T-helper 22 cell (primary cell): ENCODE data around the gene SBF2.
"Not testable (repeated sequence)": the region's sequence is repeated elsewhere in the genome, so short reads cannot be mapped to it uniquely, and the experiment has no call there.

Experiments
- DNase-seq: peaks from one replicate; pipeline ENCODE4 v3.0.0-alpha.2; 2020; ENCODE audit warnings: low read depth

Gene SBF2

DNA sequence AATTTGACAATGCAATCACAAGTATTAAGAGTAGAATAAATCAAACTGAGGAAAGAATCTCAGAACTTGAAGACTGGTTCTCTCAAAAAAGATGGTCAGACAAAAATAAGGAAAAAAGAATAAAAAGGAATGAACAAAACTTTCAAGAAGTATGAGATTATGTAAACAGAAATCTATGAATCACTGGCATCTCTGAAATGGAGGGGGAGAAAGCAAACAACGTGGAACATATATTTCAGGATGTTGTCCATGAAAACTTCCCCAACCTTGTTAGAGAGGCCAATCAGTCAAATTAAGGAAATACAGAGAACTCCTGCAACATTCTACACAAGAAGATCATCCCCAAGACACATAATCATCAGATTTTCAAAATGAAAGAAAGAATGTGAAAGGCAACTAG, 235.7 kb downstream of the SBF2 start:
- DNase-seq: no peak

DNA sequence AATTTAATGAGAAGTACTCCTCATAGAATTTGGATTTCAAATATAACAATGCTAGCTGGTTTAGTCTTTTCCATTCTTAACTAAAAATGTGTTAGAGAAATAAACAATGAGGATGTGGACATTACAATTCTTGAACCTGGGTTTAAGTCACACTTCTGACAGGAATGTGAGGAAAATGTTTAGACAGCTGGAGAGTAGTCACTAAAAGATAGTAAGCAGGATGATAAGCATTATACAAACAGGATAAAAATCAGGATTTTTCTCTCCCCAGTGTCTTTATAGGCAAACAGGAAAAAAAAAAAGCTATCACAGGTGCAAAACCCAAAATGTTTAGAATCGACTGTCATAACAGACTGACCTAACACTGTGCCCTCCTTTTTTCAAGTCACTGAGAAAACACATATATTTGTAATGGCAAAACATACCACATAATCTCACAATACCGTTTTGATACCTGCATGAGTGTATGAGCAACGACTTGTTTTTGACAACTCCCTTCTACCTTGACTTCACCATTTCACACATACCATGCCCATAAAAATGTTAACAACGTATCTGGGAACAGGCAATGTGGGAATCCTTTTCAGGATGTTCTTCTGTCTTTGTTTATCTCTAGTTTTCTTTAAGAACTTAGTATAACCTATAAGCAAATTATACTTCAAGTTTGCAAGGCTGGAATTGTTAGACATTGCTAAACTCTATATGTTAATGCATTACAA, 242.0 kb downstream of the SBF2 start:
- no peak for DNase-seq

DNA sequence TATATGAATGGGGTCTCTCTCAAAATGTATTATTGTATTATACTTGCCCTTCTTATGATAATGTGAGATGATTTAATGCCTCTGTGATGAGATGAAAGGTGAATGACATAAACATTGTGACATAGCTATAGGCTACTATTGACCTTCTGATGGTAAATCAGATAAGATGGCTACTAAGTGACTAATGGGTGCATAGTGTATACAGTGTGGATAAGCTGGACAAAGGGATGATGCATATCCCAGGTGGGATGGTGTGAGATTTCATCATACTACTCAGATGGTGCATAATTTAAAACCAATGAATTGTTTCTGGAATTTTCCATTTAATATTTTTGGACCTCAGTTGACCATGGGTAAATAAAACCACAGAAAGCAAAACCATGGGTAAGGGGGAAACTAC, 243.5 kb downstream of the SBF2 start:
- no peak for DNase-seq

DNA sequence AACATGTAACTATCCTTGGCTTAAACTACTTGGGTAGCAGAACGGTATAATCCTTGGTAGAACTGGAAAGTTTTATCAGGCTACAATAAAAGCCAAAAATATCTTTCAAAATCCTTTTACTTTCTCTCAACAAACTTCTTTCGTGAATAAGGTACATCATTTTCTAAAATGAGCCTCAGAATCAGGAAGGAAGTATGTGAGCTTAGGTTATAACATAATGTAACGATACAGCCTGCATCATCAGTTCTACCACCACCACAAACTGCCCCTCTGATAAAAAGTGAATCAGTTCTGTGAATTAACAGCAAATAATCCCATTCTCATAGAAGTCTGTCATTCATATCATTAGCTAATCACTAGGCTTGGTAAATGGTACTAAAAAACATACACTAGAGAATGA, 244.3 kb downstream of the SBF2 start:
- DNase-seq: no peak

DNA sequence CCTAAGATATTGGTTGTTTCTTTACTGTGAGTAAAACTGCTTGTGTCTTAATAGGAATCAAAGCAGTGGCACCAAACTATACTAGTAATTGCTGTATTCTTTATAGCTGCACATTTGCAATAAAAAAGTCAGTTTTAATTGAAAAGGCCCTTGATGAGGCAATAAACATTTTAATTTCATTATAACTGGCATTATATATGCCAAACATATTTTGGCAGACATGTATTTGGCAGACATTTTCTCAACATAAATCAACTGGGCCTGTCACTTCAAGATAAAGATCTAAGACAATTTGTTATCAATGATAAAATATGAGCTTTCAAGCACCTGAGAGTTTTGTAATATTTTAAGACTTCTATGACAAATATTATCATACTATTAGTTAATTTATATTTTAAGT, 245.7 kb downstream of the SBF2 start:
- no peak for DNase-seq

DNA sequence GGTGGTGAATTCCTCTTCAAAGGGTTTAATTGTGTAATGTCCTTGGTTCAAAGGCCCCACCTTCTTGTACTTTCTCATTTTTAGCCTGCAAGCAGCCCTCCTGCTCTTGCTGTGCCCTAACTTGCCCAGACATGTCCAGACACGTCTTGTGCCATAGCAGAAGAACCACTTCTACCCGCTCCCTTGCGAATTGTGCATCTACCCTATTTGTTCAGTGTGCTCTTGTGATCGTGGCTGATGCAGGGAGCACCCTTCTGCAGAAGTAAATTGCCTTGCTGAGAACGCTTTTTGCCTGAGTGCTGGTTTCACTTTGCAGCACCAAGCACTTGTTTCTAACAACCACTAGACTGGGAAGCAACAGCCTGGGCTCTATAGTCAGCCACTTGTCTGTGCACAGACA, 249.4 kb downstream of the SBF2 start:
- DNase-seq: no peak

DNA sequence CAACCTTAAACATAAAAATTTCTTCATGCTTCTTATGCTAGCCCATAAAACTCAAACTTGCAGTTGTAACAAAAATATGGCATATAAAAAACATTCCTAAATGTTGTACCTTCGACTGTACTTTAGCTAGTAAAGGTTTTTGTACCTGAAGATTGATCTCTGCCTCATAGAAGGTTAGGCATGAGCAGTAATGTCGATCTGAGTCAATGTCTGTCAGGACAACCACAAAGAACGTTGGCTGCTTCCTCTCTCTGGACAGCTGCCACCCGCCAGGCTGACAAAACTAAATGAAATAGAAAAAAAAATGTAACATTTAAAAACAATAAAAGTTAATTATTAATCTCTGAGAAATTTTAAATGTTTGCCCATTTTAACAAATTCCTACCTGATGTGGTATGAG, 251.3 kb downstream of the SBF2 start:
- no peak for DNase-seq

DNA sequence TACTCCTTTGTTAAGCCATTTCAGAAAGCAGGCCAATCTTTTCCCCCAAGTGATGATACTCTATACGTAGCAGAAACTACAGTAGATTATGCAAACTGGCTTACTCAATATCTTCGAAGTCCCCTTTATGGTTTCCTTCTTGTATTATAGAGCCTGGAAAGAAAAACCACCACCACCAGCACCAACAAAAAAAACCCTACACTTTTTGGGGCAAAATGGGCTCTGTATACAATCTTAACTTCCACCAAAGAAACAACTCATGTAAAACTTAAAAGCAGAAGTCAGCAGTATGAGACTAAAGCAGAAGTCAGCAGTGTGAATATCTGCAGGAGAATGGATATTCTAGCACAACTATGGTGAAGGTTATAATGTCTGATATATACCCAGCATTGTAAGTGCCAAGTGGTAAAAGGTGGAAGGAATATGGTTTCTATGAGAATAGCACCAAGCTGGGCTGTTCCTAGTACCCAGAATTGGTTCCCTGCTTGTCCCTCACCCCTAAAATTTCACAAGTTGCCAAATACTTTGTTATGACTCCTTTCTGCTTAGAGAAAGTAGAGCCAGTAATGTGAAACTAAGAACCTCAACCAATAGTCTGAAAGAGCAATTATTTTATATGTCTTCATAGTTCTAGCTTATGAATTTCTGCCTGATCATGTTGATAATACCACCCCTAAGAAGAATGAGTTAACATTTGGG, 252.1 kb downstream of the SBF2 start:
- DNase-seq: no peak

DNA sequence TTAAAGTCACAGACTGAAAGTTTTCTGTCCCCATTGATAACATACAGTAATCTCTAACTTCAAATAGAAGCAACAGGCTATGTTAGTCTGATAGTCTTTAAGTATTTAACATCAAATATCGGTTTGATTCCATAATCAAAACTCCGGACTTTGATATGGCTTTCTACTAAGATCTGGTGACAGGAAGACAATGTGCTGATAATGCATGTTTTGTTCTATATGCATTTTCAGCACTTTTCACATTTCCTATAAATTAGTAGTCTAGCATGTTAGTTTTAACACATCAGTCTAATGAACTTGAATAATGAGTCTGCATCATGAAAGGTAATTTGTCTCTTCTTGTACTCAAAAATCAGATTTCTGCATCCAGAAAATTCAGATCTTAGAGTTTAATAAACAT, 252.7 kb downstream of the SBF2 start:
- no peak for DNase-seq

DNA sequence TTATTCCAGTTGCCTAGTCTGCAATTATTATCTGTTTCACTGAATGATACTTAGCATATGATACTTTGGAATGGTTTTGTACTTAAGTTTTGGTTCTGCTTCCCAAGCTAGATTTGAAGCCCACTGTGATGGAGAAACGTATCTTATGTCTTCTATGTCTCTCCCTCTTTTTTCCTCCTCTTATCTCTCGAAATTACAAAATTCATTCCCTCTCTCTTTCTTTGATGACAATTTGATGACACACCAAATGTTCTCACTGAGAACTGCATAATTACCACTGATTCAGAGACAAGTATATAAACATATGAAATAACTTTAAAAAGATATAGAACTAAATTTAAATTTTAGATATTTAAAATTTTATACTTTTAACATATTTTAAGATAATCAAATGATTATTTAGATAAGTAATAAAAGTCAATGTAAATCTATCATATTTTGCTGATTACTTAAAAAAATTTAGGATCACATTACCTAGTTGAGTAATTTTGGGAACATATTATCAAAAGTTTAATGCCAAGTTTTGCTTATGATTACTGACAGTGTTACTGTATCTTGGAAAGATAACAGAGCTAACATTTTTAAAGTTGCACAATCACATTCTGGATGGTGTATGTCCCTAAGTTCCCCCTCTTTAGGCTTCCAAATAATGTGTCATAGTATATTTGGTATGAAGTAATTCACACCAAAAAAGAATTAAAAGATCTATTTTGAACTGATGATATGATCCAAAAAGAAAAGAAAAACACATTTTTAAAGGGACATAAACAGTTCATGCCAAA, 255.3 kb downstream of the SBF2 start:
- DNase-seq: no peak

DNA sequence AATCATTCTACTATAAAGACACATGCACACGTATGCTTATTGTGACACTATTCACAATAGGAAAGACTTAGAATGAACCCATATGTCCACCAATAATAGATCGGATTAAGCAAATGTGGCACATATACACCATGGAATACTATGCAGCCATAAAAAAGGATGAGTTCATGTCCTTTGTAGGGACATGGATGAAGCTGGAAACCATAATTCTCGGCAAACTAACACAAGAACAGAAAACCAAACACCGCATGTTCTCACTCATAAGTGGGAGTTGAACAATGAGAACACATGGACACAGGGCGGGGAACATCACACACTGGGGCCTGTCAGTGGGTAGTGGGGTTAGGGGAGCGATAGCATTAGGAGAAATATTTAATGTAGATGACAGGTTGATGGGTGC, 258.1 kb downstream of the SBF2 start:
- DNase-seq: not testable (repeated sequence)

DNA sequence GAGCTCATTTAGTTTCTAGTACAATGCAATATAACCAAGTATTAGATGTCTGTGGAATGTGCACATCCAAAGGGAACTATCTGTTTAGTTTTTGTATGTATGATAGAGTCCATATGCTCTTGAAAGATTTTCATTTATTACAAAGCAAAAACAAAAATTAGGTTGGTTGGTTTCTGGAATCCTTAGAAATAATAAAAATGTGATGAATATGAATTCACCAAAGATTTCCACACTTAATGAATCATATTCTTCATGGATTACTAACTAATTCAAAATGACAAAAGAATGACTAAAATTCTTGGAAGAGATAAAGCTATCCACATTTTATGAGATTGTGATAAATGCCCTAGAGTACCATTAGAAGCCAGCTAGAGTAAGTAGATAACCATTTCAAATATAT, 261.1 kb downstream of the SBF2 start:
- no peak for DNase-seq

DNA sequence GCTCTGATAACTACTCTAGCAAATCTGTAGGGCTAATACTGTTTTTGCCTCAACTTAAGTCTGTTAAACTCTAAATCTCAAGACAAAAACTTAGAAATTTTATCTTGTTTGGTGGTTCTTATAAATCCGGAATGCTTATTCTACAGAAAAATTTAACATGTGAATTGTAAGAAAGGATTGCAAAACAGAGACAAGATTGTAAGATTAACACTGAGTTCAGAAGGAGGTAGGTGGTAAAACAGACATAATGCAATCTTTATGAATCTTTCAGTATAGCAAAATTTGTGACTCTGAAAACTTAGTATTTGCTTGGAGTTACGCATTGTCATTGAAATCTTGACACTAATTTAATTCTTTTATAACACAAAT, 263.9 kb downstream of the SBF2 start:
- no peak for DNase-seq

DNA sequence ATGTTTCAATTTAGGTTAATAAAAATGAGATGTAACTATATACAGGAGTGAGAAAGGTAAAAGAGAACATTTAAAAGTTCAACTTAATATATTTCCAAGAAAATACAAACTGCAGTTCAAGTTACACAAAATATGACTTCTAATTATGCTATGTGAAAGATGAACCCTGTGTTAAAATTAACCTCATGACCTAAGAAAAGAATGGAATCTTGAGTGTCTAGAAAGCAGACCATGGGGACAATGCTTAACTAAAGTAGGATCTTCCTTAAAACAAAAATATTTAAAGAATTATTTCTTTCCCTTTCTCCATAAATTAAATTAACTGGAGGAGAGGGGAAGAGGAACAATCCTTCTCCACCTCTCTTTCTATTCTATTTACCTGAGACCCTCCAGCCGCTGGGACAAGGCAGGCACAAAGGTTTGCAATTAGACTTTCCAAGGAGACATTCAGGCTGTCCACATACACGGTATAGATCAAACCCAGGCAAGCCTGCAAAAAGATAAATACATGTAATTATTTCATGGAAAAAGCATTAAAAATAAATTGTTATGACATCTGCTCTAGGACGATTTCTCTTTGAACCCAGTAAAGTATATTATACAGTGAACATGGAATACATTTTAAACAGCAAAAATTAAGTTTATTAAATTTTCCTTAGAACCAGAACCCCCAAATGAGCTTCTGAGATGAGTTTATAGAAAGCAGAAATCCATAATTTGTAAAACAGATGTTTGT, 264.5 kb downstream of the SBF2 start:
- no peak for DNase-seq

DNA sequence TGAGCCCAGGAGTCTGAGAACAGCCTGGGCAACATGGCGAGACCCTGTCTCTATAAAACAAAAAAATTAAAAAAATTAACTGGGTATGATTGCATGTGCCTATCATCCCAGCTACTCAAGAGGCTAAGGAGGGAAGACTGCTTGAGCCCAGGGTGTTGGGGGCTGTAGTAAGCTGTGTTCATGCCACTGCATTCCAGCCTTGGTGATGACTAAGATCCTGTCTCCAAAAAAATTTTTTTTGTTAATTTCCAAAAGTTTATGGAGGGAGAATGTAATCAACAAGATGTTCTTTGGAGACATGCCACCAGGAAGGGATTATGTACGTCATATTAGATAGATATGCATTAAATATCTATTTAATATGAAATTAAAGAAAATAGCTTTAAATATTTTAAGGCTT, 267.5 kb downstream of the SBF2 start:
- DNase-seq: no peak

DNA sequence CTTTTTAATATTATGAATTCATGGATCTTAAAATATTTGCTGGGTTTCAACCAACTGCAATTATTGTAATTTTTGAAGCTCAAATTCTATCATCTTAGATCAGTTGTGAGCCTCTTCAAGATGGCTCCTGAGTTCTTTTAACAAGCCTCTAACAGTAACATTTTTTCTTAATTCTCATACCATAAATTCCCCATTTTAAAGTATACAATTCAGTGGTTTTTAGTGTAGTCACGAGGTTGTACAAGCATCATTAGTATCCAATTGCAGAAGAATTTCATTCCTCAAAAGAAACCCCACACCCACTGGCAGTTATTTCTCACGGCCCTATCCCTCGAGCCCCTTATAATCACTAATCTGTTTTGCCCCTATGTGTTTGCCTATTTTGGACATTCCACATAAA, 270.8 kb downstream of the SBF2 start:
- no peak for DNase-seq

DNA sequence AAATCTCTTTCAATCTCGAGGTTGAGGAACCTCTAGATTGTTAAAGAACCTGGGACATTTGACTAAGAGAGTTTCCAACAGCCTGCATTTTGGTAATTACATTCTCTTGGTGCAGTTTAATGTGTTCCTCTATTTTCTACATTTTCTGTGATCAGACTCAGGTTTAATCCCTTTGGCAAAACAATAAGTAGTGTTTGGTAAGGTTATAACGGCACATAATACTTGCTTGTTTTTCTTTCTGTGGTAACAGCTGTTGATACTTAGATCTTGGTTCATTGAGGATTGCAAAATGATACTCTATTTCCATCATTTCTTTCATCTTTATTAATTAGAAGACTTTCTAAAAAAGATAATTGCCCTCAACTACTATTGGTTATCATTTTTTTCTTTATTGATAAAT, 271.3 kb downstream of the SBF2 start:
- DNase-seq: no peak

DNA sequence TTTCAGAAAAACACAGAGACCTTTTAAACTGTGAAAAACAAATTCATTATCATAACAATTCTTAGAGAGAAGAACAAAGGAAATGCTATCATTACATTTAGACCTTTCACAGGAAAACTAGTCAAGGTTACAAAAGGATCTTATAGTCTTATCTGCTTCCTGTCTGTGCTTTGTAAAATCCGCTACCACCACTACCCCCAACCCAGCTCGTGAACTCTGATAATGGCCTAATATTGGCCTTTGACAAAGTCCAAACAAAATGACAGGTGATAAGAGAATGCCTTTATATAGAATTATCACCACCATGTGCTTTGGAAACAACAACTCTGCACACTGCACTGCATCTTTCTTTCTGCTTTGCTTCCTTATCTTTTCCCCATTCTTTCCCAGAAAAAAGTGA, 272.5 kb downstream of the SBF2 start:
- no peak for DNase-seq

DNA sequence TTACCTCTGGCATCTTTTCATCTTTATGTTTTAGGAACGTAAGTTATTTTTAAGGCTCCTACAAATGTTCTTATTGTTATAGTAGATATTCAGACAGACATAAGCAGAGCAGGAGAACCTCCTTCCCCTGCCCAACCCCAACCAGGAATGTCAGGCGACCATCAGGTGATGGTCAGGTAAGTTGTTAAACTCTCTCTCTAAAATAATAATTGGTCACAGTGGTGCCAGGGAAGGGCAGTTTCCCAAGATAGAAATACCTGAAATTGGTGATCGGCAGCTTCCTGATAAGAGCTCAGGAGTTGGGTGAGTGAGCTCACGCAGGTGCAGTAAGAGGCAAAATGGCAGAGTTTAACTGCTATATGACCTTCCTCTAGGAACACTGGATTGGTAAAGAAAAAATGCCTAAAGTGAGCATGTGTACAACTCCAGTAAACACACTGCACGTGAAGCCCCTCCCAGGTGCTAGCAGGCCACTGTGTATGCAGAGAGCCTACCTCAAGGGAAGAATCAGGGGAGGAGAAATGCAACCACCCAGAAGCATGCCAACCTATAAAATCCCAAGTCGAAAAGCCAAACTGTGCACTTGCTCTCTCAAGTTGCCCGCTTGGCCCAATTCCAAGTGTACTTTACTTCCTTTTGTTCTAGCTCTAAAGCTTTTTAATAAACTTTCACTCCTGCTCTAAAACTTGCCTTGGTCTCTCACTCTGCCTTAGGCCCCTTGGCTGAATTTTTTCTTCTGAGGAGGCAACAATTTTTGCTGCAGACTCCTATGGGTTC, 273.9 kb downstream of the SBF2 start:
- no peak for DNase-seq

DNA sequence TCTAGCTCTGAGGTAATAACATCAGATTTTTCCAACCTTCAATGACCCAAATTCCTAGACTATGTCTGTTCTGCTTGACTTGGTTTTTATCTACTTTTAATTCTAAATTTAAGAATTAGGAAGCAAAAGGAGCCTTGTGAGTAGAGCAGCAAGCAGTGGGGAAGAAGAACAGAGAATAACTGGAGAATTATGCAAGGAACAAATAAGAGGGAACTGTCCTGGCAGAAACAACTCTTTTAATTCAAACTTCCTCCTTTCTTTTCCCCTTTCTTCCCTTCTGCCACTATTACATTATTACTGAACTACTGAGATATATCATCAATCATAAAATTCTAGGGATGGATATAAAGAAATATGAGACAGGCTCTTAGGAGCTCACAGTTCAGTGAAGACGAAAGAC, 276.1 kb downstream of the SBF2 start:
- DNase-seq: no peak

DNA sequence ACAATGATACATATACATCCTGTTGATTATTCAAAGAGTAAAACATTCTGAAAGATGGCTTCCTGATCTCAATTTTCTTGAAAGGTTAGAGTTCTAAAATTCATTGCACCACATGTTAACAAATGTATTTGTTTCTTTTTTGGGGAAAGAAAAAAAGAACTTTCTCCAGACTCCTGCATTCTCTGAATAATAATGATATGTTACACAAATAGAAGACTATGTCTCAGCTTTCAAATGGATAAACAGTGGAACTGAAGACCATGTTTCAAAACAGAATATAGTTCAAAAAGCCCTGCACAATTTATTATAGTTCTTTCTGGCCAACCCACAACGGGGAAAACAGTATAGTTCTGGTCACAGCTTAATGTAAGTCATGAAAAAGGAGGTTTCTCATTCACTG, 277.0 kb downstream of the SBF2 start:
- DNase-seq: no peak

DNA sequence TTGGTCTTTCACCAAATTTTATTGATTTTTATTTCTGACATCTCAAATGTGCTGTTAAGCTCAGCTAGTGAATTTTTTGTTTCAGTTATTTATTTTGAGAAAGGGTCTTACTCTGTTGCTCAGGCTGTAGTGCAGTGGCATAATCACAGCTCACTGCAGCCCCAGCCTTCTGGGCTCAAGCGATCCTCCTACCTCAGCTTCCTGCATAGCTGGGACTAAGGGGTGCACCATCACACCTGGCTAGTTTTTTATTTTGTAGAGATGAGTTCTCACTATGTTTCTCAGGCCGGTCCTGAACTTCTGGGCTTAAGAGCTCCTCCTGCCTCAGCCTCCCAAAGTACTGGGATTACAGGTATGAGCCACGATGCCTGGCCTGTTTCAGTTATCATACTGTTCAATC, 282.0 kb downstream of the SBF2 start:
- DNase-seq: no peak
